BLaER1 (cell line): ENCODE results near the gene ZNF354C.

Experiments used
- H3K27ac ChIP-seq: shearing (Covaris generic); formaldehyde crosslinking; 2 replicates; pipeline ENCODE4 v1.8.1; 2022
- H3K27me3 ChIP-seq: shearing (Covaris generic); formaldehyde crosslinking; 2 replicates; pipeline ENCODE4 v1.8.1; 2022
- H3K36me3 ChIP-seq: shearing (Covaris generic); formaldehyde crosslinking; 2 replicates; pipeline ENCODE4 v1.8.1; 2022
- H3K4me1 ChIP-seq: shearing (Covaris generic); formaldehyde crosslinking; 2 replicates; pipeline ENCODE4 v1.8.1; 2022
- H3K4me2 ChIP-seq: shearing (Covaris generic); formaldehyde crosslinking; 2 replicates; pipeline ENCODE4 v1.8.1; 2022
- H3K4me3 ChIP-seq: shearing (Covaris generic); formaldehyde crosslinking; 2 replicates; pipeline ENCODE4 v1.8.1; 2022
- H3K9ac ChIP-seq: shearing (Covaris generic); formaldehyde crosslinking; 2 replicates; pipeline ENCODE4 v1.8.1; 2022
- H3K9me3 ChIP-seq: shearing (Covaris generic); formaldehyde crosslinking; 2 replicates; pipeline ENCODE4 v1.8.1; 2022
- H4K20me1 ChIP-seq: shearing (Covaris generic); formaldehyde crosslinking; 2 replicates; pipeline ENCODE4 v1.8.1; 2022
- Cebpa-rat ChIP-seq: shearing (Covaris generic); IDR thresholded peaks from 2 replicates; pipeline ENCODE4 v1.8.1; 2022

Gene ZNF354C

DNA sequence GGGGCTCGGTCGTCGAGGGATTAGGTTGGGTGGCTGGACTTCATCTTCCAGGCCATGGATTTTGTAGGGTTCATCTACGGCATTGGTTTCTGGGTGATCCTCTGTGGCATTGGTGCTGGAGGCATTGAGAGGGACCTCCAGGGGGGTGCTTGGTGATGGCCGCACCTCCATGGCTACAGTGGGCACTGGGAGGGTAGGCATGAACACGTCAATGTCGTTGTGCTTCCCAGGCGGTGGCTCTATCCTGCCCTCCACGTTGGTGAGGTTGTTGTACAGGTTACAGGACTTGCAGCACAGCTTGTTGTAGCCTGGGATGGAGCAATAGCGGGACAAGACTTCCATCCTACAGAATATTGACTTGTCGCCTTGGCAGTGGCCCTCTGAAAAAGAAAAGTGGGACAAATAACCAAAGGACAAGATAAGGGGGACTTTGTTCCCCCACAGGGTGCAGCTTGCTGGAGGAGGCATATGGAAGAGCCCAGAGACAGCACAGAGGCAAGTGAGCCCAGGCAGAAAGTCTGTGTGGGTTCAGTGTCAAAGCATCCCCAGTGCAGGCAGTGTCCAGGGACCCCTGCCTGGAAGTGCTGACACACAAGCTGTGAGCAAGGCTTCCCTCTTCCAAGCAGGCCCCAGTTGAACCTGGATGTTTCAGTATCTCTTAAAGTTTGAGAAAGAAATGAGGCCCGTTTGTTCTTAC is 53.9 kb downstream of the ZNF354C start:
- no peaks in the 10 kb centered on the region for H4K20me1 ChIP-seq
- no peaks in the 10 kb centered on the region for H3K4me1 ChIP-seq
- TF ChIP-seq Cebpa-rat = no peak
- peaks cover 33% of the 10 kb centered on the region for H3K9me3 ChIP-seq
- no peak overlapping the region for H3K4me2 ChIP-seq
- H3K27me3 ChIP-seq = no peaks in the 10 kb centered on the region
- no peak overlapping the region for H3K27ac ChIP-seq
- H3K36me3 ChIP-seq = no peaks in the 10 kb centered on the region
- no peak overlapping the region for H3K4me3 ChIP-seq
- no peak overlapping the region for H3K9ac ChIP-seq

DNA sequence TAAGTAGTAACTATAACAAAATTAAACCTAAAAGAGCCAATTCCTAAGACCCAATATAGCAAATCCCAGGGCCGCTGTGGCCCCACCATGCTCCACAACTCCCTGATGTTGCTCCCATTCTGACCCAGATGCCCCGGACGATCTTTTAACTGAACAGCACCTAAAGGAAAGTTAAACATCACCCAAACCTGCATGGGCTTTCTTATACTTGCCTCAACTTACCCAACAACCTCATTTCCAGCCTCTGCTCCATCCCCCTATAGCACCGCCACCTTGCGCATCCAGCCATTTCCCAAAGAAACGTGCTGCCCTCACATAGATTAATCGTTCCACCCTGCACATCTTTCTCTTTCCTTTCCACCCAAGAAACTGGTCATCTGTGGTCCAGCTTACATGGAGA is 54.6 kb downstream of the ZNF354C start:
- Histone ChIP-seq H3K4me3 (no peak overlapping the region), H4K20me1 (no peaks in the 10 kb centered on the region), H3K4me1 (no peaks in the 10 kb centered on the region), H3K9me3 (peaks cover 38% of the 10 kb centered on the region), H3K36me3 (no peaks in the 10 kb centered on the region), H3K4me2 (no peak overlapping the region), H3K27ac (no peak overlapping the region), H3K27me3 (no peaks in the 10 kb centered on the region), H3K9ac (no peak overlapping the region)
- no peak for TF ChIP-seq Cebpa-rat

DNA sequence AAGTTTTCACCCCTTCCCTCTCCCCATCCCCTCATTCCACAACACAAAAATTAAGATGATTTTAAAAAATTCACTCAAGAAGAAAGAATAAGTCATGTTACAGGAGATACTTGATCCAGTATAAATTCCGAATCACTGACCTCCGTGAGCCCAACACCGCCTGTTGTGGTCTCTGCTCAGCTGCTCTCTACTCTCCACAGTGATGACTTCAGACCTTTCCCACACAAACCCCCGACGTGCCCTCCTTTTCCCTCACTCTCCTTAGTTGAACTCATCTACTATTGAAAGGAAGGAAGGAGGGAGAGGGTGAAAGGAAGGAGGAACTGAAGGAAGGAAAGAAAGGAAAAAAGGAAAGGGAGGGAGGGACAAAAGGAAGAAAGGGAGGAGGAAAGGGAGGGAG is 55.1 kb downstream of the ZNF354C start:
- Histone ChIP-seq H3K9ac (no peak overlapping the region), H3K4me2 (no peak overlapping the region), H3K27ac (no peak overlapping the region), H3K9me3 (peaks cover 41% of the 10 kb centered on the region), H4K20me1 (no peaks in the 10 kb centered on the region), H3K4me1 (no peaks in the 10 kb centered on the region), H3K4me3 (no peak overlapping the region), H3K36me3 (no peaks in the 10 kb centered on the region), H3K27me3 (no peaks in the 10 kb centered on the region)
- TF ChIP-seq Cebpa-rat = no peak

DNA sequence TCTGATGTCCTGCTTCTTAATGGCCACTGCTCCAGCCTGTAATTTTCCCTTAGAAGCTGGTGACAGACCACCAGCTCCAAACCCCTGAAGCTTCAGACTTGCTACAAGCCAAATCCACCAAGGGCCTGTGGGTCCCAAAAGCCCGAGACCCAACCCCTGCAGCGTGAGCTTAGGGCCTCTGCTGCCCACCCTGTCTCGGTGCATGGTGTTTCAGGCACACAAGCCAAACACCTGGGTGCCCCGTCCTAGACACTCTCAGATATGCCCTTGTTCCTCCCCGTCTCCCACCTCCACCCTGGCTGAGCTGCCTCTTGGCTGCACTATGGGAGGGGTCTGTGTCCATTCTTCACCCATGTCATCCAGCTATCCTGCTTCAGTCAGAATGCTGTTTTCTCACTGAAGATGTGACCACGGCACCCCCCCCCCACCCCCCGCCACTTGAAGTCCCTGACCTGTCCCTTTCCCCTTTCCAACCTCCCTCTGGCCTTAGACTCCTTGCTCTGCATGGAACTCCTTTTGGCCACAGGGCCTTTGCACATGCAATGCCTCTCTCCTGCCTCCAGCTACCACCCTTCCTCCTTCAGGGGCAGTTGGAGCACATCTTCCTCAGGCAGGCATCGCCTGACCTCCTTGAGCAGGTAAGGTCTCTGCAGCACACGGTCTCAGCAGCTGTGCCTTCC is 55.8 kb downstream of the ZNF354C start:
- Histone ChIP-seq H4K20me1 (no peaks in the 10 kb centered on the region), H3K9ac (no peak overlapping the region), H3K4me2 (no peak overlapping the region), H3K27ac (no peak overlapping the region), H3K9me3 (peaks cover 47% of the 10 kb centered on the region), H3K27me3 (no peaks in the 10 kb centered on the region), H3K36me3 (no peaks in the 10 kb centered on the region), H3K4me1 (no peaks in the 10 kb centered on the region), H3K4me3 (no peak overlapping the region)
- no peak for TF ChIP-seq Cebpa-rat

- Histone ChIP-seq H3K9me3 (peaks cover 58% of the 10 kb centered on the region), H4K20me1 (no peaks in the 10 kb centered on the region), H3K27me3 (no peaks in the 10 kb centered on the region), H3K36me3 (no peaks in the 10 kb centered on the region), H3K4me3 (no peak overlapping the region), H3K4me2 (no peak overlapping the region), H3K4me1 (no peaks in the 10 kb centered on the region), H3K9ac (no peak overlapping the region), H3K27ac (no peak overlapping the region)
- no peak for TF ChIP-seq Cebpa-rat
Measured at GRCh38 chr5:179118338-179118737, 58.2 kb downstream of the ZNF354C start.

GRCh38 chr5:179118756-179119414 is 58.7 kb downstream of the ZNF354C start:
- no peak overlapping the region for H3K4me3 ChIP-seq
- no peak overlapping the region for H3K27ac ChIP-seq
- TF ChIP-seq Cebpa-rat = no peak
- H3K27me3 ChIP-seq = no peaks in the 10 kb centered on the region
- H3K4me2 ChIP-seq = no peak overlapping the region
- no peaks in the 10 kb centered on the region for H4K20me1 ChIP-seq
- no peaks in the 10 kb centered on the region for H3K4me1 ChIP-seq
- H3K36me3 ChIP-seq = no peaks in the 10 kb centered on the region
- peaks cover 58% of the 10 kb centered on the region for H3K9me3 ChIP-seq
- H3K9ac ChIP-seq = no peak overlapping the region

DNA sequence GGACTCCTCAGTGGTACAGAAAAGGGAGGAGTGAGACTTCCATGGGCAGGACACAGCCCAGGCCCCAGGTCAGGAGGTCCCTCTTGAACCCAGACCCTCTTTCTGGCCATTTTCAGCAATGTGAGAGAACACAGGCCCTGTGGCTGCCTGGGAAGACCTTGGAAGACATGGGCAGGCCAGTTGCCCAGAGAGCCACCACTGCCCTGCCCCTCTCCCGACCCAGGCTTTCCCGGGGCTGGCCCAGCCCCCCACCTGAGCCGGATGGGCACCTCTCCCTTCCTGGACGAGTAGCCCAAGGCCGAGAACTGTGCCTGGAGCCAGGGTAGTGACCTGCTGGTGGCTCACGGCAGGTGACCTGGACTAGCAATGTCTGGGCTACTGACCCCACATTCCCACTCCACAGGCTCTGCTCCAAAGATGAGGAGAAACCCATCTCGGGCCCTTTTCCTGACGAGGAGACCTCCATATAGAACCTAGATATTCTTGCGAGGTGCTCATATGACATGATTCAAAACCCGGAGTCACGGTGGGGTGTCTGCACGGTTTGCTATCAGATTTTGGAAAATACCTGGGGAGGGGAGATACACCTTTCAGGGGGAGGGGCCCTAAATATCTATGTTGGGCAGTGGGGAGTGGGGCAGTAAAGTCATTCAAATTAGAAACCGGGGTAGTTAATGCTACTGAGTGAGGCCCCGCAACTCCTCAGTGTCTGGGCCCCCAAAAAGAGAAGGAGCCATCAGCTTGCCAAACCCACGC is 59.4 kb downstream of the ZNF354C start:
- Histone ChIP-seq H3K4me1 (no peaks in the 10 kb centered on the region), H3K9ac (no peak overlapping the region)

DNA sequence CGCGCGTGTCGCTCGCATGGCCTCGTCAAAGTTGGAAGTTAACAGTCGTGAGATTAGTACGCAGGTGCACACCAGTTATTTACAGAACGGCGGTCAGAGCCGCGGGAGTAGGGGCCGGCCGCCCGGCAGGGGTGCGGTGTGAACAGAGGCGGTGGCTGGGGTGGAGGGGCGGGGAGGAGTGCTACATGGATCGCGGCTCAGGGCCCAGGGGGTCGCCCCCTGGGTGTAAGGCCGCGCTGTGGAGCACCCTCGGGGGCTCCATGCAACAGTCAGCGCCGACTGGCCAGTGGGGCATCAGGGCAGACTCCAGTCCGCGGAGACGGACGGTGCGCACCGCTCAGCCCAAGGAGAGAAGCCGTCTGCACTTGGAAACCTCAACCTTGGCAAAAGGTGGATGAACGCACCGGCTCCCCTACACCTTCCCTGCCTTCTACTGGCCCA is 60.3 kb downstream of the ZNF354C start:
- H3K9me3 ChIP-seq = peaks cover 58% of the 10 kb centered on the region
- no peaks in the 10 kb centered on the region for H4K20me1 ChIP-seq
- no peaks in the 10 kb centered on the region for H3K27me3 ChIP-seq
- no peak overlapping the region for H3K4me2 ChIP-seq
- H3K4me3 ChIP-seq = no peak overlapping the region
- TF ChIP-seq Cebpa-rat = no peak
- no peak overlapping the region for H3K9ac ChIP-seq
- H3K27ac ChIP-seq = no peak overlapping the region
- H3K36me3 ChIP-seq = no peaks in the 10 kb centered on the region
- H3K4me1 ChIP-seq = no peaks in the 10 kb centered on the region

More for the DNA sequence above, 59.4 kb downstream of the ZNF354C start:
- H3K9me3 ChIP-seq = peaks cover 56% of the 10 kb centered on the region
- H4K20me1 ChIP-seq = no peaks in the 10 kb centered on the region
- H3K27ac ChIP-seq = no peak overlapping the region
- H3K4me3 ChIP-seq = no peak overlapping the region
- H3K36me3 ChIP-seq = no peaks in the 10 kb centered on the region
- no peak for TF ChIP-seq Cebpa-rat
- H3K4me2 ChIP-seq = no peak overlapping the region
- H3K27me3 ChIP-seq = no peaks in the 10 kb centered on the region

- Histone ChIP-seq H3K27ac (no peak overlapping the region), H3K4me1 (no peaks in the 10 kb centered on the region), H3K9ac (no peak overlapping the region), H3K4me3 (no peak overlapping the region), H3K9me3 (peaks cover 65% of the 10 kb centered on the region), H3K36me3 (no peaks in the 10 kb centered on the region), H3K27me3 (no peaks in the 10 kb centered on the region), H3K4me2 (no peak overlapping the region), H4K20me1 (no peaks in the 10 kb centered on the region)
- no peak for TF ChIP-seq Cebpa-rat
Measured at GRCh38 chr5:179120951-179121666, 60.9 kb downstream of the ZNF354C start.
